ENCODE measurements around the gene USB1. TPM values are rescaled to one million over a fixed set of nuclear protein-coding genes. Genes with fewer than 3 reads are reported as not detected.

USB1 gene
- total and polyA plus RNA-seq, 4 donors: 24.9 to 41.3 (median 32.9) TPM

GRCh38 chr16:58024486-58025350 lies 23.5 kb downstream of the USB1 start:
- no peaks in the 10 kb centered on the region for H3K9me3 ChIP-seq (ENCODE audit: control insufficient read depth, low read length)
- ATAC-seq (ENCODE audit: low FRiP score) (no peak), DNase-seq (peak in 1 of 2 donors; percentile 78)
- 13 to 16% methylated on average over 57 of the region's 57 CpGs for WGBS, 2 donors
- no peaks in the 10 kb centered on the region for H3K4me1 ChIP-seq (ENCODE audit: control insufficient read depth in 1 of 2, insufficient read depth in 2 of 2, low read length in 2 of 2)
- no peaks in the 10 kb centered on the region for H3K36me3 ChIP-seq (ENCODE audit: control insufficient read depth in 1 of 2, insufficient read depth in 2 of 2, low read length in 1 of 2)
- H3K27me3 ChIP-seq (ENCODE audit: control insufficient read depth in 1 of 2, insufficient read depth in 2 of 2, low read length in 1 of 2): no peaks in the 10 kb centered on the region
- intact Hi-C loops (cut with DNase I): loop anchor here (5.0 to 10.0 kb wide), 3 partner anchors 98 to 470 kb away; partner anchors contain the start of gene CSNK2A2 (in 2 of the 2)
- no peak overlapping the region for H3K27ac ChIP-seq (ENCODE audit: low read depth in 1 of 2, low read length in 2 of 2)
- H3K4me3 ChIP-seq (ENCODE audit: low read length in 2 of 2): peak overlapping the region; percentile 20 to 49

- WGBS, 2 donors: 0 to 1% methylated on average over 60 to 90 of the region's 90 CpGs
- intact Hi-C loops (cut with DNase I): loop anchor here (5.0 to 10.0 kb wide), 2 partner anchors 172 to 469 kb away; partner anchors contain the start of gene CSNK2A2 (in 2 of the 2)
Measured at GRCh38 chr16:58025351-58026138, 24.3 kb downstream of the USB1 start, which contains the start of gene MMP15. TSS of gene MMP15 (plus strand) at chr16:58025754. CDS start at chr16:58026351, 597 bp downstream.

GRCh38 chr16:58026139-58026704 lies 25.0 kb downstream of the USB1 start:
- Histone ChIP-seq H3K4me3 (ENCODE audit: low read length in 2 of 2) (peak overlapping the region; percentile 20 to 49), H3K27me3 (ENCODE audit: control insufficient read depth in 1 of 2, insufficient read depth in 2 of 2, low read length in 1 of 2) (no peaks in the 10 kb centered on the region), H3K9me3 (ENCODE audit: control insufficient read depth, low read length) (no peaks in the 10 kb centered on the region), H3K27ac (ENCODE audit: low read depth in 1 of 2, low read length in 2 of 2) (no peak overlapping the region), H3K36me3 (ENCODE audit: control insufficient read depth in 1 of 2, insufficient read depth in 2 of 2, low read length in 1 of 2) (no peaks in the 10 kb centered on the region), H3K4me1 (ENCODE audit: control insufficient read depth in 1 of 2, insufficient read depth in 2 of 2, low read length in 2 of 2) (no peaks in the 10 kb centered on the region)
- DNase-seq (peak in 1 of 2 donors; percentile 88), ATAC-seq (ENCODE audit: low FRiP score) (peak; percentile 31)
- 0% methylated on average over 60 to 65 of the region's 65 CpGs for WGBS, 2 donors
- intact Hi-C loops (cut with DNase I): loop anchor here (5.0 to 10.0 kb wide), 2 partner anchors 171 to 469 kb away; partner anchors contain the start of gene CSNK2A2 (in 2 of the 2)

More at GRCh38 chr16:58025351-58026138, 24.3 kb downstream of the USB1 start, which contains the start of gene MMP15:
- Histone ChIP-seq H3K4me3 (ENCODE audit: low read length in 2 of 2) (peak within 1 kb of the TSS; percentile 20 to 49), H3K36me3 (ENCODE audit: control insufficient read depth in 1 of 2, insufficient read depth in 2 of 2, low read length in 1 of 2) (no peaks in the 10 kb centered on the region), H3K4me1 (ENCODE audit: control insufficient read depth in 1 of 2, insufficient read depth in 2 of 2, low read length in 2 of 2) (no peaks in the 10 kb centered on the region), H3K9me3 (ENCODE audit: control insufficient read depth, low read length) (no peaks in the 10 kb centered on the region), H3K27ac (ENCODE audit: low read depth in 1 of 2, low read length in 2 of 2) (peak within 1 kb of the TSS in 1 of 2 donors; percentile 14), H3K27me3 (ENCODE audit: control insufficient read depth in 1 of 2, insufficient read depth in 2 of 2, low read length in 1 of 2) (no peaks in the 10 kb centered on the region)
- DNase-seq (peak; percentile 73 to 89), ATAC-seq (ENCODE audit: low FRiP score) (peak; percentile 73)

GRCh38 chr16:58026705-58027160 lies 25.5 kb downstream of the USB1 start:
- no peak overlapping the region for H3K27ac ChIP-seq (ENCODE audit: low read depth in 1 of 2, low read length in 2 of 2)
- peak in 1 of 2 donors; percentile 77 for DNase-seq
- H3K27me3 ChIP-seq (ENCODE audit: control insufficient read depth in 1 of 2, insufficient read depth in 2 of 2, low read length in 1 of 2): no peaks in the 10 kb centered on the region
- intact Hi-C loops (cut with DNase I): loop anchor here (5.0 to 10.0 kb wide), 2 partner anchors 171 to 468 kb away; partner anchors contain the start of gene CSNK2A2 (in 2 of the 2)
- 1% methylated on average over 35 to 38 of the region's 38 CpGs for WGBS, 2 donors
- H3K4me1 ChIP-seq (ENCODE audit: control insufficient read depth in 1 of 2, insufficient read depth in 2 of 2, low read length in 2 of 2): no peaks in the 10 kb centered on the region
- H3K36me3 ChIP-seq (ENCODE audit: control insufficient read depth in 1 of 2, insufficient read depth in 2 of 2, low read length in 1 of 2): no peaks in the 10 kb centered on the region
- peak overlapping the region in 1 of 2 donors; percentile 49 for H3K4me3 ChIP-seq (ENCODE audit: low read length in 2 of 2)
- H3K9me3 ChIP-seq (ENCODE audit: control insufficient read depth, low read length): no peaks in the 10 kb centered on the region
- no peak for ATAC-seq (ENCODE audit: low FRiP score)

GRCh38 chr16:58027161-58027915 lies 26.1 kb downstream of the USB1 start:
- Histone ChIP-seq H3K27me3 (ENCODE audit: control insufficient read depth in 1 of 2, insufficient read depth in 2 of 2, low read length in 1 of 2) (no peaks in the 10 kb centered on the region), H3K4me3 (ENCODE audit: low read length in 2 of 2) (peak overlapping the region in 1 of 2 donors; percentile 12), H3K9me3 (ENCODE audit: control insufficient read depth, low read length) (no peaks in the 10 kb centered on the region), H3K4me1 (ENCODE audit: control insufficient read depth in 1 of 2, insufficient read depth in 2 of 2, low read length in 2 of 2) (no peaks in the 10 kb centered on the region), H3K36me3 (ENCODE audit: control insufficient read depth in 1 of 2, insufficient read depth in 2 of 2, low read length in 1 of 2) (no peaks in the 10 kb centered on the region), H3K27ac (ENCODE audit: low read depth in 1 of 2, low read length in 2 of 2) (no peak overlapping the region)
- ATAC-seq (ENCODE audit: low FRiP score) (no peak), DNase-seq (peak in 1 of 2 donors; percentile 81)
- intact Hi-C loops (cut with DNase I): loop anchor here (5.0 to 10.0 kb wide), 2 partner anchors 170 to 467 kb away; partner anchors contain the start of gene CSNK2A2 (in 2 of the 2)
- WGBS, 2 donors: 4 to 5% methylated on average over 38 to 43 of the region's 43 CpGs

- intact Hi-C loops (cut with DNase I): loop anchor here (5.0 to 10.0 kb wide), 2 partner anchors 169 to 467 kb away; partner anchors contain the start of gene CSNK2A2 (in 2 of the 2)
- Histone ChIP-seq H3K27me3 (ENCODE audit: control insufficient read depth in 1 of 2, insufficient read depth in 2 of 2, low read length in 1 of 2) (no peaks in the 10 kb centered on the region), H3K27ac (ENCODE audit: low read depth in 1 of 2, low read length in 2 of 2) (no peak overlapping the region), H3K36me3 (ENCODE audit: control insufficient read depth in 1 of 2, insufficient read depth in 2 of 2, low read length in 1 of 2) (no peaks in the 10 kb centered on the region), H3K4me1 (ENCODE audit: control insufficient read depth in 1 of 2, insufficient read depth in 2 of 2, low read length in 2 of 2) (no peaks in the 10 kb centered on the region), H3K9me3 (ENCODE audit: control insufficient read depth, low read length) (no peaks in the 10 kb centered on the region), H3K4me3 (ENCODE audit: low read length in 2 of 2) (no peak overlapping the region)
- 95 to 96% methylated on average over 8 of the region's 8 CpGs for WGBS, 2 donors
- DNase-seq (peak in 1 of 2 donors; percentile 41), ATAC-seq (ENCODE audit: low FRiP score) (no peak)
Measured at GRCh38 chr16:58027916-58028455, 26.8 kb downstream of the USB1 start.

- no peaks in the 10 kb centered on the region for H3K27me3 ChIP-seq (ENCODE audit: control insufficient read depth in 1 of 2, insufficient read depth in 2 of 2, low read length in 1 of 2)
- WGBS, 2 donors: 87 to 91% methylated on average over 6 of the region's 6 CpGs
- no peaks in the 10 kb centered on the region for H3K4me1 ChIP-seq (ENCODE audit: control insufficient read depth in 1 of 2, insufficient read depth in 2 of 2, low read length in 2 of 2)
- H3K36me3 ChIP-seq (ENCODE audit: control insufficient read depth in 1 of 2, insufficient read depth in 2 of 2, low read length in 1 of 2): no peaks in the 10 kb centered on the region
- intact Hi-C loops (cut with DNase I): loop anchor here (5.0 to 10.0 kb wide), 2 partner anchors 169 to 466 kb away; partner anchors contain the start of gene CSNK2A2 (in 2 of the 2)
- DNase-seq: no peak
- no peak for ATAC-seq (ENCODE audit: low FRiP score)
- H3K4me3 ChIP-seq (ENCODE audit: low read length in 2 of 2): no peak overlapping the region
- no peaks in the 10 kb centered on the region for H3K9me3 ChIP-seq (ENCODE audit: control insufficient read depth, low read length)
- H3K27ac ChIP-seq (ENCODE audit: low read depth in 1 of 2, low read length in 2 of 2): no peak overlapping the region
Measured at GRCh38 chr16:58028541-58029070, 27.4 kb downstream of the USB1 start.

Data from aorta (tissue), 5 donors.